HepG2 (cell line): Measurements from ENCODE around the gene CPLX1. TPM values are rescaled to one million over a fixed set of nuclear protein-coding genes. Genes with fewer than 3 reads are reported as not detected.

Experiments used
- ATAC-seq: fragments of 200-7000 bp; cut with Tn5 transposase; 3 replicates; pipeline ENCODE4 v1.9.1; 2020; ENCODE audit warnings: mild to moderate bottlenecking, moderate library complexity
- BruUV-seq: library from RNA; stranded (reverse); fragments of 400-500 nt; replicated peaks from 2 replicates; lab custom pipeline; 2021; lab: Mats Ljungman, UMichigan
- CTCF ChIA-PET: fragments of 300-600 bp; formaldehyde crosslinking; extraction: SDS; loops from one replicate; lab custom pipeline; 2021; ENCODE audit warnings: low total read pairs, inconsistent platforms, low intra/inter-chr PET ratio; lab: Yijun Ruan, JAX
- POLR2A ChIA-PET: fragments of 350-600 bp; sonication (Branson Sonifier 250); formaldehyde crosslinking; loops from one replicate; lab custom pipeline; 2020; ENCODE audit warnings: antibody characterized with exemption, inconsistent platforms; lab: Yijun Ruan, JAX
- DNase-seq: peaks from one replicate; pipeline ENCODE4 v3.0.0-alpha.2; 2015; ENCODE audit warnings: low spot score
- FAIRE-seq: peaks from 3 replicates; lab custom pipeline; 2011; peaks lifted over from hg19 to GRCh38; lab: Jason Lieb, UNC
- H2AFZ ChIP-seq: one replicate; pipeline ENCODE4 v1.6.1; 2011; ENCODE audit warnings: low read length, inconsistent platforms
- H3K27ac ChIP-seq: fragments of 300-600 bp; 3 replicates; pipeline ENCODE4 v1.8.0; 2011; ENCODE audit warnings: mixed run types, mild to moderate bottlenecking, mixed read lengths, low read length, inconsistent platforms; ENCODE audit not compliant: insufficient read depth; ENCODE audit errors: extremely low read length
- H3K27me3 ChIP-seq, 2 experiments: fragments of 200-600 bp in 1 of 2; 2 replicates in 1 of 2; 3 replicates in 1 of 2; pipeline versions ENCODE4 v1.6.0 to v1.8.0; 2011; ENCODE audit warnings: low read length in 2 of 2, mild to moderate bottlenecking in 2 of 2, moderate library complexity in 2 of 2, inconsistent platforms in 1 of 2; ENCODE audit not compliant: insufficient read depth in 2 of 2, control insufficient read depth in 1 of 2
- H3K36me3 ChIP-seq, 2 experiments: fragments of 200-600 bp in 1 of 2; replicated peaks in 1 of 2; 2 replicates in 1 of 2; 3 replicates in 1 of 2; pipeline versions ENCODE4 v1.5.1 to v1.8.0; 2011; ENCODE audit warnings: low read length in 2 of 2, inconsistent platforms in 1 of 2; ENCODE audit not compliant: insufficient read depth in 2 of 2, control insufficient read depth in 1 of 2
- H3K4me1 ChIP-seq: 2 replicates; pipeline ENCODE4 v1.5.1; 2012; ENCODE audit warnings: low read length, inconsistent platforms; ENCODE audit not compliant: insufficient read depth
- H3K4me2 ChIP-seq: 2 replicates; pipeline ENCODE4 v1.6.0; 2011; ENCODE audit warnings: low read depth, low read length, inconsistent platforms
- H3K4me3 ChIP-seq, 3 experiments: fragments of 200-600 bp in 1 of 3; sonication (generic), shearing (Covaris generic) in 1 of 3; replicated peaks in 1 of 3; 2 replicates each; pipeline ENCODE4 v1.5.1; 2011 to 2016; ENCODE audit warnings: low read length in 3 of 3, inconsistent platforms in 2 of 3, low read depth in 2 of 3, mild to moderate bottlenecking in 2 of 3, control low read depth in 1 of 3, mixed read lengths in 1 of 3; ENCODE audit not compliant: insufficient read depth in 1 of 3
- H3K79me2 ChIP-seq: one replicate; pipeline ENCODE4 v1.6.1; 2011; ENCODE audit warnings: low read length, inconsistent platforms; ENCODE audit not compliant: insufficient read depth
- H3K9ac ChIP-seq: 2 replicates; pipeline ENCODE4 v1.6.0; 2011; ENCODE audit warnings: mild to moderate bottlenecking, low read depth, low read length, inconsistent platforms; ENCODE audit not compliant: insufficient read depth
- H3K9me3 ChIP-seq: 2 replicates; pipeline ENCODE4 v1.5.1; 2012; ENCODE audit warnings: mild to moderate bottlenecking, low read length
- H4K20me1 ChIP-seq: 2 replicates; pipeline ENCODE4 v1.6.0; 2011; ENCODE audit warnings: inconsistent platforms, mild to moderate bottlenecking, low read length, moderate library complexity; ENCODE audit not compliant: insufficient read depth
- CENPT ChIP-seq: sonication (generic); formaldehyde crosslinking; IDR thresholded peaks from 2 replicates; pipeline ENCODE4 v1.8.0; 2022; ENCODE audit warnings: low read depth, mild to moderate bottlenecking, moderate library complexity, missing genetic modification reagents
- FOXM1 ChIP-seq: sonication (generic); formaldehyde crosslinking; IDR thresholded peaks from 2 replicates; pipeline ENCODE4 v1.5.0; 2020; ENCODE audit warnings: missing genetic modification reagents
- KLF12 ChIP-seq: sonication (generic); formaldehyde crosslinking; IDR thresholded peaks from 2 replicates; pipeline ENCODE4 v1.4.0; 2020; ENCODE audit warnings: missing genetic modification reagents, borderline replicate concordance
- MED1 ChIP-seq: sonication (generic); formaldehyde crosslinking; IDR thresholded peaks from 2 replicates; pipeline ENCODE4 v1.4.0; 2020; ENCODE audit warnings: missing genetic modification reagents
- PHF8 ChIP-seq: sonication (generic); formaldehyde crosslinking; IDR thresholded peaks from 2 replicates; pipeline ENCODE4 v1.5.0; 2020; ENCODE audit warnings: missing genetic modification reagents
- PITX1 ChIP-seq: sonication (generic); formaldehyde crosslinking; IDR thresholded peaks from 2 replicates; pipeline ENCODE4 v1.5.1; 2020; ENCODE audit warnings: mild to moderate bottlenecking, missing genetic modification reagents
- RARG ChIP-seq: sonication (generic); formaldehyde crosslinking; IDR thresholded peaks from 2 replicates; pipeline ENCODE4 v1.4.0; 2020; ENCODE audit warnings: low read depth, mild to moderate bottlenecking, missing genetic modification reagents
- RFX5 ChIP-seq: IDR thresholded peaks from 2 replicates; pipeline ENCODE4 v1.6.1; 2011; ENCODE audit warnings: low read depth, low read length, improper control_type of control experiment
- SNAPC5 ChIP-seq: sonication (generic); formaldehyde crosslinking; IDR thresholded peaks from 2 replicates; pipeline ENCODE4 v1.8.1; 2023; ENCODE audit warnings: mild to moderate bottlenecking, missing genetic modification reagents, borderline replicate concordance
- TP53 ChIP-seq: sonication (generic); formaldehyde crosslinking; conservative IDR thresholded peaks from 2 replicates; pipeline ENCODE4 v1.4.0; 2020; ENCODE audit warnings: missing genetic modification reagents
- YEATS4 ChIP-seq: sonication (generic); formaldehyde crosslinking; IDR thresholded peaks from 2 replicates; pipeline ENCODE4 v1.4.0; 2020; ENCODE audit warnings: missing genetic modification reagents, borderline replicate concordance
- ZMYM2 ChIP-seq: sonication (generic); formaldehyde crosslinking; IDR thresholded peaks from 2 replicates; pipeline ENCODE4 v1.8.0; 2022; ENCODE audit warnings: mild to moderate bottlenecking, missing genetic modification reagents
- ZNF253 ChIP-seq: sonication (generic); formaldehyde crosslinking; IDR thresholded peaks from 2 replicates; pipeline ENCODE4 v1.8.0; 2022; ENCODE audit warnings: mild to moderate bottlenecking, missing genetic modification reagents, borderline replicate concordance
- ZNF501 ChIP-seq: sonication (generic); formaldehyde crosslinking; IDR thresholded peaks from 2 replicates; pipeline ENCODE4 v1.5.1; 2020; ENCODE audit warnings: mild to moderate bottlenecking, moderate library complexity, missing genetic modification reagents
- ZNF781 ChIP-seq: sonication (generic); formaldehyde crosslinking; IDR thresholded peaks from 2 replicates; pipeline ENCODE4 v1.5.1; 2020; ENCODE audit warnings: borderline replicate concordance, mild to moderate bottlenecking, missing genetic modification reagents; ENCODE audit errors: not compliant biosample characterization
- WGBS: methylation state at CpG from one replicate; pipeline ENCODE4 v1.1.6; 2017; ENCODE audit warnings: low lambda C conversion rate; 5-methylcytosine and 5-hydroxymethylcytosine counted together
- in situ Hi-C: cut with HindIII; loops from 2 replicates; pipeline ENCODE4 v1.10.0; 2017; ENCODE audit warnings: low pct_unique_long_range_greater_than_20kb; ENCODE audit not compliant: extremely low pct_ligation_motif_present
- intact Hi-C: fragments of 100-400 bp; cut with micrococcal nuclease; formaldehyde crosslinking; loops from one replicate; pipeline ENCODE4 v1.10.0; 2022; ENCODE audit not compliant: unreplicated experiment
- polyA plus RNA-seq, 8 experiments: library from polyadenylated mRNA; depleted of rRNA in 3 of 8; stranded (reverse) in 7 of 8; unstranded in 1 of 8; fragments of >200 nt; fragmentation: Illumina TruSeq in 4 of 8; extraction: Trizol in 4 of 8; gene quantifications; 2 replicates each; pipeline versions ENCODE4 v1.2.1 to v1.2.3, GENCODE V29; 2011 to 2016; ENCODE audit warnings: low read depth in 4 of 8, missing spikeins in 1 of 8, mixed read lengths in 1 of 8; ENCODE audit not compliant: insufficient read depth in 1 of 8
- total RNA-seq, 5 experiments: library from RNA; depleted of rRNA; stranded (reverse); fragments of >200 nt; fragmentation: Illumina TruSeq; extraction: Trizol; gene quantifications; 2 replicates each; pipeline ENCODE4 v1.2.3, GENCODE V29; 2016; ENCODE audit warnings: low read depth in 1 of 5

CPLX1 gene
- total and polyA plus RNA-seq, 2 of the 13 experiments (the other 11 are each of a cell fraction or from before 2014, with no cell fraction given): 0.18 TPM

GRCh38 chr4:866068-866760 is 40.3 kb upstream of the CPLX1 start (continued):
- TF ChIP-seq MED1 (CRISPR knock-in tag): no peak
- TF ChIP-seq TP53 (CRISPR knock-in tag): no peak

- Histone ChIP-seq H3K27ac (no peak overlapping the region), H2AFZ (no peak overlapping the region), H4K20me1 (no peaks in the 10 kb centered on the region), H3K4me3 (no peak overlapping the region), H3K79me2 (no peaks in the 10 kb centered on the region), H3K4me2 (no peak overlapping the region), H3K9me3 (no peaks in the 10 kb centered on the region), H3K4me1 (no peaks in the 10 kb centered on the region), H3K36me3 (peaks cover 13 to 46% of the 10 kb centered on the region in 2 experiments; a peak in 4 of 5 replicates), H3K9ac (no peak overlapping the region), H3K27me3 (no peaks in the 10 kb centered on the region)
- intact Hi-C loops (no loop called here), in situ Hi-C loops (no loop called here)
- FAIRE-seq: no peak
- WGBS: 100% methylated on average over 9 of the region's 18 CpGs
- TF ChIP-seq RFX5: no peak
- no peak for TF ChIP-seq ZMYM2 (CRISPR knock-in tag)
- TF ChIP-seq PHF8 (CRISPR knock-in tag): no peak
- TF ChIP-seq PITX1 (CRISPR knock-in tag): no peak
- TF ChIP-seq ZNF781 (CRISPR knock-in tag): no peak
- TF ChIP-seq SNAPC5 (CRISPR knock-in tag): no peak
- TF ChIP-seq ZNF501 (CRISPR knock-in tag): no peak
- TF ChIP-seq CENPT: no peak
- TF ChIP-seq ZNF253 (CRISPR knock-in tag): no peak
- TF ChIP-seq KLF12: no peak
- TF ChIP-seq YEATS4 (CRISPR knock-in tag): no peak
- TF ChIP-seq RARG: no peak
- TF ChIP-seq FOXM1 (CRISPR knock-in tag): no peak
- ChIA-PET CTCF (no interaction called here), POLR2A (no interaction called here)
- DNase-seq: no peak
- no peak for ATAC-seq
- BruUV-seq: no TSS peak
Observed at GRCh38 chr4:865572-865971, 39.6 kb upstream of the CPLX1 start.
